GM18867 (cell line): ENCODE measurements around the gene OCEL1.
"Not testable (repeated sequence)": the region's sequence is repeated elsewhere in the genome, so short reads cannot be mapped to it uniquely, and the experiment has no call there.

ENCODE experiments used
- ATAC-seq: cut with Tn5 transposase; IDR thresholded peaks from one replicate; pipeline ENCODE4 v1.9.1; 2021; ENCODE audit warnings: mild to moderate bottlenecking, moderate library complexity; ENCODE audit not compliant: unreplicated experiment

Gene OCEL1

GRCh38 chr19:17260842-17261325 is 34.9 kb downstream of the OCEL1 start:
- peak; percentile 73 for ATAC-seq

- no peak for ATAC-seq
Observed at GRCh38 chr19:17262557-17262956, 36.5 kb downstream of the OCEL1 start.

GRCh38 chr19:17263712-17264640 is 38.0 kb downstream of the OCEL1 start:
- ATAC-seq, result no peak

- ATAC-seq, result no peak
Observed at GRCh38 chr19:17264641-17264979, 38.6 kb downstream of the OCEL1 start, which contains the start of gene USHBP1. TSS of gene USHBP1 (minus strand) at chr19:17264745. CDS start at chr19:17264299, 446 bp downstream.

GRCh38 chr19:17266026-17266425 is 40.0 kb downstream of the OCEL1 start:
- ATAC-seq, result no peak

- ATAC-seq, result no peak
Observed at GRCh38 chr19:17266589-17266974, 40.6 kb downstream of the OCEL1 start.

- ATAC-seq, result peak; percentile 90
Observed at GRCh38 chr19:17266975-17267788, 41.2 kb downstream of the OCEL1 start, which contains the start of gene BABAM1. TSS of gene BABAM1 (plus strand) at chr19:17267443. CDS start at chr19:17268807, 1,364 bp downstream.

GRCh38 chr19:17268754-17269153 is 42.7 kb downstream of the OCEL1 start:
- no peak for ATAC-seq

- not testable (repeated sequence) for ATAC-seq
Observed at GRCh38 chr19:17274892-17275291, 48.9 kb downstream of the OCEL1 start.

- no peak for ATAC-seq
Observed at GRCh38 chr19:17275441-17276175, 49.6 kb downstream of the OCEL1 start.
